ENCODE data around the gene PNISR.

The PNISR gene

GRCh38 chr6:99415446-99415845, 9.7 kb downstream of the PNISR start:
- DNase-seq (ENCODE audit: low read depth), result no peak

GRCh38 chr6:99412065-99412464, 13.0 kb downstream of the PNISR start:
- no peak for DNase-seq (ENCODE audit: low read depth)
- H3K4me3 ChIP-seq (ENCODE audit: low read depth, low read length), result no peak overlapping the region

More at GRCh38 chr6:99415446-99415845, 9.7 kb downstream of the PNISR start:
- no peak overlapping the region for H3K4me3 ChIP-seq (ENCODE audit: low read depth, low read length)

GRCh38 chr6:99409672-99410071, 15.4 kb downstream of the PNISR start:
- no peak overlapping the region for H3K4me3 ChIP-seq (ENCODE audit: low read depth, low read length)
- DNase-seq (ENCODE audit: low read depth), result no peak

- H3K4me3 ChIP-seq (ENCODE audit: low read depth, low read length), result no peak overlapping the region
- DNase-seq (ENCODE audit: low read depth), result no peak
These were observed 18.0 kb downstream of the PNISR start for GRCh38 chr6:99407076-99407475.

GRCh38 chr6:99402448-99402847, 22.7 kb downstream of the PNISR start:
- DNase-seq (ENCODE audit: low read depth), result no peak
- H3K4me3 ChIP-seq (ENCODE audit: low read depth, low read length), result no peak overlapping the region

- no peak overlapping the region for H3K4me3 ChIP-seq (ENCODE audit: low read depth, low read length)
- DNase-seq (ENCODE audit: low read depth), result no peak
These were observed 27.8 kb downstream of the PNISR start for GRCh38 chr6:99397287-99397686.

- peak within 1 kb of the TSS; percentile 77 for H3K4me3 ChIP-seq (ENCODE audit: low read depth, low read length)
- DNase-seq (ENCODE audit: low read depth), result peak; percentile 36
These were observed 31.2 kb downstream of the PNISR start, which contains the start of gene COQ3 for GRCh38 chr6:99393698-99394531. Gene COQ3, minus strand, starts transcription at chr6:99394195. Its CDS starts 16 bp downstream, at chr6:99394179.

- DNase-seq (ENCODE audit: low read depth), result no peak
- H3K4me3 ChIP-seq (ENCODE audit: low read depth, low read length), result peak overlapping the region; percentile 77
These were observed 31.8 kb downstream of the PNISR start for GRCh38 chr6:99393366-99393697.

GRCh38 chr6:99390896-99391295, 34.2 kb downstream of the PNISR start:
- no peak for DNase-seq (ENCODE audit: low read depth)
- H3K4me3 ChIP-seq (ENCODE audit: low read depth, low read length), result no peak overlapping the region

GRCh38 chr6:99384507-99384906, 40.6 kb downstream of the PNISR start:
- no peak overlapping the region for H3K4me3 ChIP-seq (ENCODE audit: low read depth, low read length)
- DNase-seq (ENCODE audit: low read depth), result no peak

- DNase-seq (ENCODE audit: low read depth), result no peak
- no peak overlapping the region for H3K4me3 ChIP-seq (ENCODE audit: low read depth, low read length)
These were observed 46.5 kb downstream of the PNISR start for GRCh38 chr6:99378636-99379035.

- no peak for DNase-seq (ENCODE audit: low read depth)
- H3K4me3 ChIP-seq (ENCODE audit: low read depth, low read length), result no peak overlapping the region
These were observed 55.6 kb downstream of the PNISR start for GRCh38 chr6:99369533-99369932.

GRCh38 chr6:99366852-99367251, 58.3 kb downstream of the PNISR start:
- DNase-seq (ENCODE audit: low read depth), result no peak
- H3K4me3 ChIP-seq (ENCODE audit: low read depth, low read length), result no peak overlapping the region

GRCh38 chr6:99364026-99364425, 61.1 kb downstream of the PNISR start:
- H3K4me3 ChIP-seq (ENCODE audit: low read depth, low read length), result no peak overlapping the region
- DNase-seq (ENCODE audit: low read depth), result no peak

GRCh38 chr6:99362678-99363268, 62.3 kb downstream of the PNISR start:
- no peak overlapping the region for H3K4me3 ChIP-seq (ENCODE audit: low read depth, low read length)
- no peak for DNase-seq (ENCODE audit: low read depth)

GRCh38 chr6:99359800-99360199, 65.3 kb downstream of the PNISR start:
- no peak for DNase-seq (ENCODE audit: low read depth)
- H3K4me3 ChIP-seq (ENCODE audit: low read depth, low read length), result no peak overlapping the region

- DNase-seq (ENCODE audit: low read depth), result no peak
- H3K4me3 ChIP-seq (ENCODE audit: low read depth, low read length), result no peak overlapping the region
These were observed 68.5 kb downstream of the PNISR start for GRCh38 chr6:99356641-99357040.

GRCh38 chr6:99354983-99355382, 70.1 kb downstream of the PNISR start:
- no peak for DNase-seq (ENCODE audit: low read depth)
- H3K4me3 ChIP-seq (ENCODE audit: low read depth, low read length), result no peak overlapping the region

- no peak overlapping the region for H3K4me3 ChIP-seq (ENCODE audit: low read depth, low read length)
- no peak for DNase-seq (ENCODE audit: low read depth)
These were observed 72.0 kb downstream of the PNISR start for GRCh38 chr6:99353126-99353525.

- no peak overlapping the region for H3K4me3 ChIP-seq (ENCODE audit: low read depth, low read length)
- DNase-seq (ENCODE audit: low read depth), result no peak
These were observed 74.5 kb downstream of the PNISR start for GRCh38 chr6:99350573-99350972.
